CD4-positive, alpha-beta memory T cell (primary cell): Measurements from ENCODE around the gene HABP2. TPM values are rescaled to one million over a fixed set of nuclear protein-coding genes. Genes with fewer than 3 reads are reported as not detected.
A peak's percentile ranks its signal among the peaks of the same experiment; 100 is the strongest.

Experiments
- CTCF ChIA-PET: fragments of 350-600 bp; sonication (Branson Sonifier 250); formaldehyde crosslinking; loops from one replicate; lab custom pipeline; 2021; ENCODE audit warnings: inconsistent platforms; ENCODE audit not compliant: partially characterized antibody; lab: Charles Lee
- POLR2A ChIA-PET: fragments of 350-600 bp; sonication (Branson Sonifier 250); formaldehyde crosslinking; loops from one replicate; lab custom pipeline; 2021; ENCODE audit not compliant: partially characterized antibody; lab: Charles Lee
- DNase-seq, 5 donors: peaks; one replicate each; pipeline versions ENCODE4 v3.0.0 to v3.0.0-alpha.2; 2020 to 2022; ENCODE audit warnings: mixed read lengths in 1 of 5
- H3K27ac ChIP-seq: one replicate; pipeline ENCODE4 v1.7.0; 2013; ENCODE audit warnings: low read depth, low read length
- H3K27me3 ChIP-seq: 2 replicates; pipeline ENCODE4 v1.7.0; 2013; ENCODE audit warnings: mild to moderate bottlenecking, low read length, moderate library complexity; ENCODE audit not compliant: insufficient read depth
- H3K36me3 ChIP-seq: 2 replicates; pipeline ENCODE4 v1.7.0; 2013; ENCODE audit warnings: mild to moderate bottlenecking, low read length, moderate library complexity; ENCODE audit not compliant: insufficient read depth
- H3K4me1 ChIP-seq: 2 replicates; pipeline ENCODE4 v1.7.0; 2013; ENCODE audit warnings: mild to moderate bottlenecking, low read length, moderate library complexity; ENCODE audit not compliant: insufficient read depth
- H3K4me3 ChIP-seq, 2 donors: one replicate each; pipeline ENCODE4 v1.7.0; 2013; ENCODE audit warnings: low read length in 2 of 2, mild to moderate bottlenecking in 1 of 2
- H3K9me3 ChIP-seq, 2 donors: one replicate each; pipeline ENCODE4 v1.7.0; 2013; ENCODE audit warnings: low read length in 2 of 2, control low read depth in 1 of 2; ENCODE audit not compliant: control insufficient read depth in 1 of 2
- H3K27ac Mint-ChIP-seq, 7 donors: one replicate each; pipeline ENCODE4 v1.8.0; 2020 to 2021; ENCODE audit warnings: mixed read lengths in 7 of 7, mild to moderate bottlenecking in 6 of 7, inconsistent platforms in 3 of 7, moderate library complexity in 3 of 7
- H3K27me3 Mint-ChIP-seq, 2 donors: one replicate each; pipeline ENCODE4 v1.8.0; 2020 to 2021; ENCODE audit warnings: mixed read lengths in 2 of 2
- H3K36me3 Mint-ChIP-seq, 2 donors: one replicate each; pipeline ENCODE4 v1.8.0; 2020 to 2021; ENCODE audit warnings: mixed read lengths in 2 of 2, inconsistent platforms in 1 of 2, mild to moderate bottlenecking in 1 of 2
- H3K4me1 Mint-ChIP-seq, 4 donors: one replicate each; pipeline ENCODE4 v1.8.0; 2020 to 2021; ENCODE audit warnings: mixed read lengths in 4 of 4, mild to moderate bottlenecking in 1 of 4
- H3K4me3 Mint-ChIP-seq, 8 donors: one replicate each; pipeline ENCODE4 v1.8.0; 2020 to 2021; ENCODE audit warnings: mixed read lengths in 8 of 8, mild to moderate bottlenecking in 7 of 8, moderate library complexity in 6 of 8, inconsistent platforms in 3 of 8
- H3K9me3 Mint-ChIP-seq, 8 donors: one replicate each; pipeline ENCODE4 v1.8.0; 2020 to 2021; ENCODE audit warnings: mixed read lengths in 8 of 8, mild to moderate bottlenecking in 5 of 8, inconsistent platforms in 3 of 8, moderate library complexity in 1 of 8
- intact Hi-C: fragments of 100-400 bp; cut with micrococcal nuclease; formaldehyde crosslinking; loops from one replicate; pipeline ENCODE4 v1.15.1; 2023
- polyA plus RNA-seq, 2 donors: library from polyadenylated mRNA; unstranded; fragments of 300-500 nt; fragmentation: Illumina TruSeq; gene quantifications; one replicate each; pipeline ENCODE4 v1.2.3, GENCODE V29; 2021
- total RNA-seq, 2 experiments: library from RNA; stranded (reverse); gene quantifications; one replicate each; pipeline ENCODE4 v1.2.3, GENCODE V29; 2021

The HABP2 gene
- total and polyA plus RNA-seq, 4 experiments from 2014 or later = not detected

DNA sequence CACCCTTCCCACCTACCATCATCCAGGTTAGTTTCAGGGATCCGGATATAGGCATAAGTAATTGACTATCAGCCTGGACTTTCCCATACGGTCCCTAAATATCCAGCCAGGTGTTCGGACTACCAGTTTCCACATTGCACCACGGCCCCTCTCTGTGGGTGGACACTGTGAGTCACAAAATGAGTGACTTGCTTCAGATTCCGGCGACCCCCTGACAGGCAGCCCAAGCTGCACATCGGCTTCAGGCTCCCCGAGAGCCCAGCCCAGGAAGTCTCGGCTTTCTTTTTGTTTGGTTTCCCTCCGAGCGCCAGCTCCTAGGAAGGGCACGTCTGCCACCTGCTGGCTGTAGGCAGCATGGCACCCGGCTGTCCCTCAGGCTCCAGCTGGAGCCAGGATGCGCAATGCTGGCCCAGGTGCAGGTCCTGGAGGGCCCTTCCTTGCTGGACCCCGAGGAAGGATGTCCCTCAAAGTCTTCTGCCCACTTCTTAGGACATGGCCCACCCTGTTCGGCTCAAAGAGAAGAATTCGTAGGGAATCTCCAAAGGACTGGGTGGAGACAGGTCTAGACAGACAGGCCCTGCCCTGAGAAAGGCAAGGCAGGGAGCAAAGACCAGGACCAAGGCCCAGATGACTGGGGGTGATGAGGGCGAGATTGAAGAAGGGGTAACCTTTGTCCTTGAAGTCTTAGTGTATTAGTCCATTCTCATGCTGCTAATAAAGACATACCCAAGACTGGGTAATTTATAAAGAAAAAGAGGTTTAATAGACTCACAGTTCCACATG lies 10.6 kb downstream of the HABP2 start:
- intact Hi-C loops = no loop called here
- H3K36me3 Mint-ChIP-seq = no peaks in the 10 kb centered on the region
- peak overlapping the region; percentile 17 to 42 for H3K4me3 ChIP-seq
- no peak overlapping the region for H3K27ac ChIP-seq
- H3K4me1 Mint-ChIP-seq = peaks cover 2 to 12% (median 4%) of the 10 kb centered on the region in 4 donors
- peaks cover 3 to 6% of the 10 kb centered on the region in 2 donors for H3K27me3 Mint-ChIP-seq
- peak overlapping the region in 1 of 7 donors; percentile 42 for H3K27ac Mint-ChIP-seq
- no peaks in the 10 kb centered on the region for H3K4me1 ChIP-seq
- peak overlapping the region; percentile 71 to 86 (median 84) for H3K4me3 Mint-ChIP-seq
- no peaks in the 10 kb centered on the region for H3K9me3 ChIP-seq
- peak; percentile 39 to 54 (median 46) for DNase-seq
- CTCF ChIA-PET = interaction anchor here (1.1 to 2.9 kb wide), 8 partner anchors 9 to 1088 kb away, joined by 3 to 31 read pairs (median 6); partner anchors contain the start of gene HABP2
- no peaks in the 10 kb centered on the region for H3K36me3 ChIP-seq
- POLR2A ChIA-PET = no interaction called here
- H3K27me3 ChIP-seq = no peaks in the 10 kb centered on the region
- no peaks in the 10 kb centered on the region for H3K9me3 Mint-ChIP-seq

DNA sequence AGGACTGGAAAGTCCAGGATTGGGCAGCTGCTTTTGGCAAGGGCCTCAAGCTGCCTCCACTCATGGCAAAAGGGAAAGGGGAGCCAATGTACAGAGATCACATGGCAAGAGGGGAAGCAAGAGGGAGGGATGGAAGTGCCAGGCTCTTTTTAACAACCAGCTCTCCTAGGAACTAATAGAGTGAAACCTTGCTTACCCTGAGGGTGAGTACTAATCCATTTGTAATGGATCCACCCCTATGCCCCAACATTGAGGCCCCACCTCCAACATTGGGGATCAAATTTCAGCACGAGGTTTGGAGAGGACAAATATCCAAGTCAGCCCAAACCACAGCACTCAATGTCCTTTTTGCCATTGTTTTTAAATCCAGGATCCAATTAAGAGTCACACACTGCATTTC lies 12.5 kb downstream of the HABP2 start:
- no peak for DNase-seq
- ChIA-PET POLR2A (no interaction called here), CTCF (no interaction called here)
- H3K4me1 ChIP-seq = no peaks in the 10 kb centered on the region
- H3K27ac ChIP-seq = no peak overlapping the region
- H3K36me3 ChIP-seq = no peaks in the 10 kb centered on the region
- H3K4me3 Mint-ChIP-seq = no peak overlapping the region
- no peaks in the 10 kb centered on the region for H3K9me3 ChIP-seq
- H3K36me3 Mint-ChIP-seq = no peaks in the 10 kb centered on the region
- H3K4me1 Mint-ChIP-seq = peaks cover 2 to 12% (median 4%) of the 10 kb centered on the region in 4 donors
- intact Hi-C loops = no loop called here
- H3K27me3 ChIP-seq = no peaks in the 10 kb centered on the region
- no peaks in the 10 kb centered on the region for H3K9me3 Mint-ChIP-seq
- no peak overlapping the region for H3K4me3 ChIP-seq
- H3K27me3 Mint-ChIP-seq = peaks cover 2% of the 10 kb centered on the region in 2 donors
- H3K27ac Mint-ChIP-seq = no peak overlapping the region

DNA sequence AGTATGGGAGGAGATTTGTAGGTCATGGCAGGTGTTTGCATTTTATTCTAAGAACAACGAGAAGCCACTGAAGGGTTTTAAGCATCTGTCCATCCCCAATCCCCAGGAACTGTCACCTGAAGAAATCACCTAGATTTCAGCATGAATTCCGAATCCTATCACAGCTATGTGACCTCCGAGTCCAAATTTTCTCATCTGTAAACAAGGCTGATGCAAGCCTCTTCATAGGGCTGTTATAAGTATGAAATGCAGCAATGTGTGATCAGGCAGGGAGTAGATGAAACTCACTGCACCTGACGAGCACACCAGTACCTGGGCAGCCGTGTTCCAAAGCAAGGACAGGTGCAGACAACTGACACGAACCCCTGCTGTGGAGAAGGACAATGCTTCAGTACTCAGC lies 14.0 kb downstream of the HABP2 start:
- no peaks in the 10 kb centered on the region for H3K36me3 ChIP-seq
- H3K9me3 ChIP-seq = no peaks in the 10 kb centered on the region
- no peaks in the 10 kb centered on the region for H3K4me1 ChIP-seq
- Mint-ChIP-seq H3K4me1 (peaks cover 2 to 12% (median 4%) of the 10 kb centered on the region in 4 donors), H3K9me3 (no peaks in the 10 kb centered on the region), H3K27me3 (peaks cover 2% of the 10 kb centered on the region in 2 donors), H3K4me3 (no peak overlapping the region), H3K27ac (peak overlapping the region in 1 of 7 donors; percentile 32), H3K36me3 (no peaks in the 10 kb centered on the region)
- ChIA-PET CTCF (no interaction called here), POLR2A (no interaction called here)
- no peak overlapping the region for H3K4me3 ChIP-seq
- no peak overlapping the region for H3K27ac ChIP-seq
- intact Hi-C loops = no loop called here
- DNase-seq = no peak
- H3K27me3 ChIP-seq = no peaks in the 10 kb centered on the region

DNA sequence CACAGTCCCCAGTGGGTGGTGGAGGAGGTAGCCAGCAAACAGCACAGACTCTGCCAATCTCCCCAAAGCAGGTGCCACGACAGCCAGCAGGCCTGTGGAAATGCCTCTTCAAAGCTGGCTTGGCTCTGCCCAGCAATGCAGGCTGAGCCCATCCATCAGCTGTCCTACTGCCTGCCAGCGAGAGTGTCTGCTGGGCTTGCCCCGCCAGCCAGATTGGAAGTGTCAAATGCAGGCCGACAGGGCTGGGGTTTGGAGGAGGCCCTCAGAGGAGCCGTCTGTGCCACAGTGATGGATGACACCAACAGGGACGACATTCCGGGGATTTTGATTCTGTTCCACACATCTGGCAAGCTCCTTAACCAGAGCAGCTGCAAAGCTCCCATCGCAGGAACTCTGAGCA lies 16.7 kb downstream of the HABP2 start:
- H3K27ac Mint-ChIP-seq = no peak overlapping the region
- no peak overlapping the region for H3K4me3 ChIP-seq
- DNase-seq = no peak
- no peaks in the 10 kb centered on the region for H3K36me3 ChIP-seq
- H3K27ac ChIP-seq = no peak overlapping the region
- H3K9me3 ChIP-seq = no peaks in the 10 kb centered on the region
- H3K4me3 Mint-ChIP-seq = no peak overlapping the region
- H3K4me1 Mint-ChIP-seq = no peaks in the 10 kb centered on the region
- no peaks in the 10 kb centered on the region for H3K27me3 ChIP-seq
- H3K27me3 Mint-ChIP-seq = peaks cover 2% of the 10 kb centered on the region in 2 donors
- H3K36me3 Mint-ChIP-seq = no peaks in the 10 kb centered on the region
- ChIA-PET CTCF (no interaction called here), POLR2A (no interaction called here)
- H3K4me1 ChIP-seq = no peaks in the 10 kb centered on the region
- intact Hi-C loops = no loop called here
- no peaks in the 10 kb centered on the region for H3K9me3 Mint-ChIP-seq

DNA sequence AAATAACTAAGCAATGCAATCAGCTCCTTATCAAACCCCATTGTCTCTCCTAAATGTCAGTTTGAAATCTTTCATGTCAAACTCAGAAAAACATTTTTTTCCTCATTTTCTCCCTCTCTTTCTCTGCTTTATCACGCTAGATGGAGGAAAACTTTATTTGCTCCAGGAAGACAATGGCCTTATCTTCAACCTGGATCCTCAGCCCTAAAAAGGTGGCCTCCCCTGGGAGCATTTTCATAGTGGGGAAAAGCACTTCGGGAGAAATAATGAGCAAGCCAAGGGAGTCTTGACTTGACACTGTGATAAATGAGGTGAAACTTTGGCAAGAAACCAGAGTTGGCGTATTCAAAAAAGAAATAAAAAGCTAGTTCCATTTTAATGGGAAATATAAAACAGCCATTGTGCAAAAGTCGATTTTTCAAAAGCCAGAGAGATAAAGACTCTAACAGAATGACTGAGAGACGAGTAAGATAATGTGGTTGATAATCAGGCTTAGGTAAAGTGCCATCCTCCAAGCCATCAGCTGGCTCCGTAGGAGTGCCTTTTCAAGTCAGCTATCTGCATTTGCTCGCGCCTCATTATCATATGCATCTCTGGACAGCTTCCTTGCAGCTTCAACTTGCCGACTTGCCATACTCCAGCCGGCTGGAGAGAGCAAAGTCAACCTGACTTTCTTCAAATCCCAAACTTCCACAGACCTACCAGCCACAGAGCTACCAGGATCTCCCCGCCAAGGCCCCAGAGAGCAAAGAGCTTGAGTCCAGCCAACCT lies 19.9 kb downstream of the HABP2 start:
- POLR2A ChIA-PET = no interaction called here
- H3K36me3 Mint-ChIP-seq = no peaks in the 10 kb centered on the region
- Histone ChIP-seq H3K4me1 (no peaks in the 10 kb centered on the region), H3K27me3 (no peaks in the 10 kb centered on the region), H3K36me3 (no peaks in the 10 kb centered on the region), H3K27ac (no peak overlapping the region), H3K9me3 (no peaks in the 10 kb centered on the region), H3K4me3 (no peak overlapping the region)
- no peak for DNase-seq
- H3K27me3 Mint-ChIP-seq = peaks cover 3 to 4% of the 10 kb centered on the region in 2 donors
- H3K27ac Mint-ChIP-seq = peak overlapping the region in 1 of 7 donors; percentile 71
- no peak overlapping the region for H3K4me3 Mint-ChIP-seq
- intact Hi-C loops = no loop called here
- H3K4me1 Mint-ChIP-seq = no peaks in the 10 kb centered on the region
- H3K9me3 Mint-ChIP-seq = no peaks in the 10 kb centered on the region
- CTCF ChIA-PET = interaction anchor here (6.5 kb wide), 1 partner anchor 10 kb away, joined by 31 read pairs; no protein-coding TSS in a partner anchor

DNA sequence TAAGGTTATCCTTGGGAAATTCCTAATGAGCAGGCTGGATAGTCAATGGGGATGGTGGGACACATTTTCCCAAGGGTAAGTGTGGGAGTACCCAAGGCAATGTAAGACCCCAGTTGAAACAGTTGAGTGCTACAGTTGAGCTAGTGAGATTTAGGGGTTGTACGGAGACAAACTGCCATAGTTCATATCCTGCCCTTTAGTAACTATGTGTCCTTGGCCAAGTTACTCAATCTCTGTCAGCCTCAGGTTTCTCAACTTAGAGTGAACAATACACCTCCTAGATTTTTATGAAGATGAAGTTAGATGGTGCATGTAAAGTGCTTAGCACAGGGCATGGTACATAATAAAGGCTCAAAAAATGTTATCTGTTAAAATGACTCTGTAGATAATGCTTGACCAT lies 20.5 kb downstream of the HABP2 start:
- no peaks in the 10 kb centered on the region for H3K4me1 Mint-ChIP-seq
- H3K4me3 Mint-ChIP-seq = no peak overlapping the region
- POLR2A ChIA-PET = no interaction called here

DNA sequence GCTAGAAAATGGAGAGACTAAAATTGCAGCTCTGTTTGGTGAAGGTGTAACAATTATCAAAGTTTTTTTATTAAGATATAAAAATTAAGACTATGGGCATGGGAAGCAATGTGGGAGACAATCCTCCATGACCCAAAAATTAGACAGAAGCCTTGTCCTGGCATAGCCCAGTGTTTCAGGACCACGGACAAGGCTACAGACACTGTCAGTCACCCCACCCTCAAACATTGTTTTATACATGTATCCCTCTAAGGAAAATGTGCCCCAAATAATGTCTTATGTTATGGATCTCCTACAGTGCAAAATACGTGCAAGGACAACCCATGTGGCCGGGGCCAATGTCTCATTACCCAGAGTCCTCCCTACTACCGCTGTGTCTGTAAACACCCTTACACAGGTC lies 24.0 kb downstream of the HABP2 start:
- peaks cover 0 to 2% (median 0%) of the 10 kb centered on the region in 8 donors for H3K9me3 Mint-ChIP-seq
- DNase-seq = no peak
- H3K36me3 Mint-ChIP-seq = no peaks in the 10 kb centered on the region
- H3K4me1 ChIP-seq = no peaks in the 10 kb centered on the region
- no peaks in the 10 kb centered on the region for H3K9me3 ChIP-seq
- no peaks in the 10 kb centered on the region for H3K36me3 ChIP-seq
- intact Hi-C loops = no loop called here
- no peak overlapping the region for H3K4me3 Mint-ChIP-seq
- H3K27ac Mint-ChIP-seq = no peak overlapping the region
- H3K27ac ChIP-seq = no peak overlapping the region
- no peaks in the 10 kb centered on the region for H3K4me1 Mint-ChIP-seq
- ChIA-PET CTCF (interaction anchor here (6.5 kb wide), 1 partner anchor 14 kb away, joined by 31 read pairs; no protein-coding TSS in a partner anchor), POLR2A (no interaction called here)
- no peaks in the 10 kb centered on the region for H3K27me3 ChIP-seq
- H3K4me3 ChIP-seq = no peak overlapping the region
- peaks cover 6 to 11% of the 10 kb centered on the region in 2 donors for H3K27me3 Mint-ChIP-seq

More for the DNA sequence above, 20.5 kb downstream of the HABP2 start:
- no peaks in the 10 kb centered on the region for H3K27me3 ChIP-seq
- CTCF ChIA-PET = interaction anchor here (6.5 kb wide), 1 partner anchor 10 kb away, joined by 31 read pairs; no protein-coding TSS in a partner anchor
- no peaks in the 10 kb centered on the region for H3K36me3 Mint-ChIP-seq
- intact Hi-C loops = no loop called here
- H3K27me3 Mint-ChIP-seq = peaks cover 1 to 2% of the 10 kb centered on the region in 2 donors
- no peaks in the 10 kb centered on the region for H3K4me1 ChIP-seq
- no peak overlapping the region for H3K27ac Mint-ChIP-seq
- H3K4me3 ChIP-seq = no peak overlapping the region
- no peak for DNase-seq
- H3K9me3 ChIP-seq = no peaks in the 10 kb centered on the region
- no peak overlapping the region for H3K27ac ChIP-seq
- H3K9me3 Mint-ChIP-seq = no peaks in the 10 kb centered on the region
- H3K36me3 ChIP-seq = no peaks in the 10 kb centered on the region
